NOMO-1 treated with dmso at 0.1 percent for 144 hours (cell line): ENCODE data around the gene CHRNA5.
A peak's percentile ranks its signal among the peaks of the same experiment; 100 is the strongest.
"Not testable (repeated sequence)": the region's sequence is repeated elsewhere in the genome, so short reads cannot be mapped to it uniquely, and the experiment has no call there.

Source experiments
- DNase-seq: peaks from one replicate; lab custom pipeline; 2025; ENCODE audit not compliant: unreplicated experiment; lab: John Stamatoyannopoulos, UW

CHRNA5 gene

DNA sequence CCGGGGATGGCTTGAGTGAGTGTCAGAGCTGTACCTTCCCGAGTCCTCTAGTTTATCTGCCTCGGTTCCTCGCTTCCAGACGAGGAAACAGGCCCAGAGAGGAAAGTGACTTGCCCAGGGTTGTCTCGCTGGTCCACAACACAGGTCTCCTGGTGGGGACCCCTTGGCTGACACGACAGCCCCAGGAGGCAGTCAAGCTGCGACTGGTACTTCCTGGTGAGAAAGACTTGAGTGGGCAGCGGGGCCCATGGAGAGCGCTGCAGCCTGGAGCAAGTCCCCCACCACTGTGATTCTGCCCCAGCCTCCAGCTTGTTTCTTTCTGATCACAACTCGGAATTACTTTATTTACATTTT, 600 bp upstream of the CHRNA5 start:
- no peak for DNase-seq

DNA sequence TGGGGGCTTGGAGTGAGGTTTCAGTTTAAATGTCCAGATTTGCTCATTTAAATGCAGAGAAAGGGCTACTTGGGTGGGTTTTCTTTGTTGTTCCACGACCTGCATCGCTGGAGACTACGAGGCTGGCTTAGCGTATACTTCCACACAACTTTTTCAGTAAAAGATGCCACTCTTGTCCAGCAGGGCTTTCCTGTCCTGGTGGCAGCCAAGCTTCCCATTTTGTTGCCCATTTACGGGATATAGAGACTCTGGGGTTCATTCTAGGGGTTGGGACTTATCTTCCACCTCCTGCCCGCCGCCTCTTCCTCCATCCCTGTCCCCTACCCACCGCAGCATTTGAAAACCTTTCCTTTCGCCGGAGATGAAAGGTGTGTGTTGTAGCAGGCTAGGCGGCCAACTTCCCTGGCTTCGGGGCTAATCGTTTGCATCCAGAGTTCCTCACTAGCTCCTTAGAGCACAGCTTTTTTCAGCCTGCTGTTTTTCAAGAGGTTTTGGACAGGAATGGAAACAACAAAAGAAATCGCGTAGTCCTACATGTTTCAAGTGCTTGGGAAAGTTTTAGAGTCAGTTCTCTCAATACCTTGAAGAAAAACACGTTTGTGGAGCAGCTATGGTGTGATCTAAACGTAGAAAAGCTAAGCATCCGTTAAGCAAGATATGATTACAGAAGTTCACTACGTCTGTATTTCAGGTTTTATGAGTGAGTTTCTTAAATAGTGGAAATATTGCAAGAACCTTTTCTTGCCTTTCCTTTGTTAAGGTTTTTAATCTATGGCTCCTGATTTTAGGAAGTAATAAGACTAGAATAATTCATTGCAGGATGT, 843 bp downstream of the CHRNA5 start:
- DNase-seq, result no peak

DNA sequence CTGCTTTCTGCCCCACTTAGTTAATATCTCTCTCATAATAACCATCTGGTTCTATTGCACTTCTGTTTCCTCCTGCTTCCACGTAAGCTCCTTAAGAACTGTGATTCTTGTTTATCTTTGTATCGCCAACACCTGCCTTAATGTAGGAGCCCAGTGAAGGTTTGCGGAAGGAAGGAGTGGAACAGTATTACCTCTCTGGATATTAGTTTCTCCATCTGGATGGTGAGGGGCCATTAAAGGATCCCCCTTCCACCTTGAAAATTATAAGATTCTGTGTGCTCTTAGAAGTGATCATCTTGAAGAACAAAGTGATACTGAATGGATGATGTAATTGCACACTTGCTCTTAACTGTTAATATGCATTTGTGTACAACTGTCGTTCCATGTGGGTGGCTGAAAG, 2.2 kb downstream of the CHRNA5 start:
- no peak for DNase-seq

DNA sequence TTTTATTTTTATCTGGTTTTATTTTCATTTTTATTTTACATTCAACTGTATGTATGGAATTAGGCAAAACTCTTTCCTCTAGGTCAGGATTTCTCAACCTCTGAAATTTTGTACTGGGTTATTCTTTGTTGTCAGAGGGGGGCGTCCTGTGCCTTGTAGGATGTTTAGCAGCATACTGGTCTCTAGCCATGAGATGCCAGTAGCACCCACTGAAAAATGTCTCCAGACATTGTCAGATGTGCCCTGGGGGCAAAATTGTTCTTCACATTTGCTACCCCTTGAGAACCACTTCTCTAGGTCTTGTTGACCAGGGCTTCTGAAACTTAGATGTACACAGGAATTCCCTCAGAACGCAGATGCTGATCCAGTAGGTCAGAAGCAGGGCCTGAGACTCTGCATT, 5.4 kb downstream of the CHRNA5 start:
- no peak for DNase-seq

DNA sequence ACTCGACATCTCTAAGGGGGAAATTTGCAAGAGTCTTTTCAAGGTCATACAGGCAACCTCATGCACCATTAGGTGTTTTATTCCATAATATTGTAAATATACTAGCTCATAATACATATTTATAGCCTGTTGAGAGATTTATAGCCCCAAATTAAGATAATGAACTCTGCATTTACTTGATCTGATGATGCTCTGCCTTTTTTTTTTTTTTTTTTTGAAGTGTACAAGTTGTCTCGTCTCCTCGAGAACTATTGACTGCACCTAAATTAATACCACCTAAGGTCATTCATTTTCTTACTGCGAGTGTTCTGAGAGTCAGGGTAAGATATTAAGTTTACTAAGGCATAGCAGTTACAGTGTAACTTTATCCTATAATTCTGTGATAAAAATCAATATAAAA, 6.1 kb downstream of the CHRNA5 start:
- DNase-seq, result no peak

DNA sequence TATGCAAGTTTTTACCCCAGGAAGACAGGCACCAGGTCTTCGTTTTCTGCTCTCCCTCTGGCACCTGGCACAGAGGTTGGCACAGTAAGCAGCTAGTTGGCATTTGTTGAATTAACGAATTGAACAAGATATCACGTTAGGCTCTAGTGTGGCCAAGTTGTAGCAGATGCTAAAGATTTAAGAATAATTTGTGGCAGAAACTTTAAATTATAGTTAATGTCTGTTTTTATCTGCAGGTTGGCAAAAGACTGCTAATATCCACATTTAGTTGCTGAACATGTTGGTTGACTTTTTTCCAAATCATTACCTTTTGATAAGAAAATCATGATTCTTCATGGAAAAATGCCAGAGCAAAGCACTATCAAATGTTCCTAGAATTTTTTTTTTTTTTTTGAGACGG, 8.1 kb downstream of the CHRNA5 start:
- no peak for DNase-seq

DNA sequence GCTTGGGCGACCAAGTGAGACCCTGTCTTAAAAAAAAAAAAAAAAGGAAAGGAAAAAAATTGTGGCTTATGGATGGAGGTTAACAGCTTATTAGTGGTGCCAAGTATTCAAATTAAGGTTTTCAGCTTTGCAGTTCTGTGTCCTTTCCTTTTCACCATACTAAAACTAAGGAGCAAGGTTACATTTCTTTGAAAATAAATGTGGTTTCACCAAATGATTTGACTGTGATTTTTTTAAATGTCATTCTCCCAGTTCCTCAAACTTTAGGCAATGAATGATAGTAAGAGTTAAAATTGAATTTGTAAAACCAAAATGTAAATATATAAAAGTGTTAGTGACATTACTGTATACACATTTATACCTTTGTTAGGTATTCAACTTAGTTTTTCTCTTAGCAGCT, 9.6 kb downstream of the CHRNA5 start:
- no peak for DNase-seq

DNA sequence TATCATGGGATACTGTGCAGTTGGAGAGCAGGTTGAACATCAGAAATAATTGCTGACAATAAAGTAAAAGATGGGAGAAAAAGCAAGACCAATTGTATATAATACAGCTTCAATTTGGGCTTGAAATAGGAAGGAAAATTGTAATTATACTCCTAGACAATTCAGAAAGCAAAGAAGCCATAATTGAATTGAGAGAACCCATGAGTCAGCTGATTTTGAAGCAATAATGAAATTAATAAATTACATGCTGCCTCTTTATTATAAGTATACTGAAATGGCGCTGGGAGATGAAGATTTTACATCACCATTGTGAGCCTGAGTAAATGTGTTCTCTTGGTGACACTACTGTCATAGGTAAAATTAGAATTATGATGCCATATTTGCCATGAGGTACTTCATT, 32.3 kb downstream of the CHRNA5 start:
- DNase-seq, result no peak

DNA sequence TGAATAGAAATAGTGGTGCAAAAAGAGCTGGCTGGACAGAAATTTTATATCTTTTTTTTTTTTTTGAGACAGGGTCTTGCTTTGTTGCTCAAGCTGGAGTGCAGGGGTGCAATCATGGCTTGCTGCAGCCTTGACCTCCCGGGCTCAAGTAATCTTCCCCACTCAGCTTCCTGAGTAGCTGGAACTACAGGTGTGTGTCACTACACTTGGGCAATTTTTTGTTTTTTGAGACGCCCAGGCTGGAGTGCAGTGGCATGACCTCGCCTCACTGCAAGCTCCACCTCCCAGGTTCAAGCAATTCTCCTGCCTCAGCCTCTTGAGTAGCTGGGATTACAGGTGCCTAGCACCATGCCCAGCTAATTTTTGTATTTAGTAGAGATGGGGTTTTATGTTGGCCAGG, 33.0 kb downstream of the CHRNA5 start:
- DNase-seq, result no peak

DNA sequence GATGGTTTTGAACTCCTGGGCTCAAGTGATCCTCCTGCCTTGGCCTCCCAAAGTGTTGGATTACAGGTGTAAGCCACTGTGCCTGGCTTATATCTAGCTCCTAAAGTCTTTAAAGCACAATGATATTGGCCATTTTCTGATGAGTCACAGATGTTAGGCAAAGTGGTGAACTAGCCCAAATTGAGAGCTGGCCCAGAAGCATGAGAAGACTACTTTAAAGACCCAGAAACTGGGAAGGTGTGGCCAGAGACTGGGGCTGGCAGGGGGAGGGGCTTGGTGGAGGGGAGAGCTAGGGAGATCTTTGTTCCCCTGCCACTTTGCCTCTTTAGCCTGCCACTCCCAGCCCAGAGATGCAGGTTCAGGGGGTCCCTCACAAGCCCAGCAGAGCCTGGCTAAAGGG, 33.9 kb downstream of the CHRNA5 start:
- DNase-seq, result no peak

DNA sequence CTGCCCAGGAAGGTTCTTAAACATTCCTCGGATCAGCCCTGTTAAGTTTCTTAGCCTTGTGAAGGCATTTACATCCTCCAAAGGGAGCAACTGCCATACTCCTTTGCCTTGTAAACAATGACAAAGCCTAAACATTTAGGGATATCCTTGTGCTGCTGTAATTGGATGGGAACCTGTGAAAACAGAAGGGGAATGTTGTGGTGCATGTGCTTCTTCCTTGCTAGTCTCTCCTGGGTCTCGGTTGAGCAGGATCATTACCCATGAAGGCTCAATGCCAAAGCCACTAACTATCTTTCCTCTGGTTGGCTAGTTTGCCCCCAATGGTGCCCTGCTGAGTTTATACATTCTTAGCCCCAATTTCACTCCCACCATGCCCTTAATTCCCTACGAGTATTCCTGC, 38.1 kb downstream of the CHRNA5 start:
- no peak for DNase-seq

DNA sequence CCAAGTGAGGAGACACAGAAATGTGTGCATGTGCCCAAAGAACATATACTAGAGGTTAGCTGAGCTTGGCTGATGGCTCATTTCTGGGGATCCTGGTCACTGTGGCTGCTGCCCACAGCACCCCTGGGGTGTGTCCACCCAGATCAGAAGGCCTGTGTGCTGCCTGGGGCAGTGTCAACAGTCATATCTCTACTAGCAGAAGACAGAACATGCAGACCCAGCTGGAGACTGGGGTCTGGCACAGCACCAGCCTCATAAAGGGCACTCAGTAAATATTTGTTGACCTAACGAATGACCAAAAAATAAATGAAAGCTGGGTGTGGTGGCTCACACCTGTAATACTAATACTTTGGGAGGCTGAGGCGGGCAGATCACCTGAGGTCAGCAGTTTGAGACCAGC, 39.1 kb downstream of the CHRNA5 start:
- no peak for DNase-seq

DNA sequence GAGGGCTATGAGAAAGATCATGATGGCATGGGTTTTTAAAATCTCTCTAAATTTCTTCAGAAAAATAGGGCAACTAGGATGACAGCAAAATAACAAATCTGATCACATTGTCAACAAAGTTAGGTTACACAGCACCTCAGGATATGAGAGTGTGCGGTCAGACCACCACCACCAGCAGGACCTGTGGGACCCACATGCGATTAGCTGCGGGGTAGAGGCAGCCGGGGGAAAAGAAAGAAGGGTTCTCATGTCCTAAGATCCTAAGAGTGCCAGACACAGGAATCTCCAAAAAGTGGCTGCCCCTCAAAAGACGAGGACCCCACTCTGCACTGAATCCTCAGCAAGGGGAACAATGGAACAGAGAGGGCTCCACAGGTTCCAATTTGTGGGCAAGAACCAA, 39.9 kb downstream of the CHRNA5 start:
- DNase-seq, result no peak

DNA sequence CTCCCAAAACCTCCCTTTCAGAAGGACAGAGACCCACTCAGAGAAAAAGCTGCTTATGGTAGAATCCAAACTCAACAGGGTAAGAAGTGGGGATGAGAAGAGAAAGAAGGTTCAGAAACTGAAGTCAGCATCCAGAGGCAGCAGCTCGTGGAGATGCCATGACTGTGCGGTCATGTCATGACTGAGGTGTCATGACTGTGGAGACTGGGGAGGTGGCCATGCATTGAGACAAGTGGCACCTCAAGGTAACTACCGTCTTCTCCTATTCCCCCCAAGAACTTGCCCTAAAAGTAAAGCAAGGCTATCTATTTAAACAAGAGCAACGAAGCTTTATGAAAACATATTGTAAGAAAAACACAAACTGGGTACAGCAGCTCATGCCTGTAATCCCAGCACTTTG, 40.4 kb downstream of the CHRNA5 start:
- no peak for DNase-seq

DNA sequence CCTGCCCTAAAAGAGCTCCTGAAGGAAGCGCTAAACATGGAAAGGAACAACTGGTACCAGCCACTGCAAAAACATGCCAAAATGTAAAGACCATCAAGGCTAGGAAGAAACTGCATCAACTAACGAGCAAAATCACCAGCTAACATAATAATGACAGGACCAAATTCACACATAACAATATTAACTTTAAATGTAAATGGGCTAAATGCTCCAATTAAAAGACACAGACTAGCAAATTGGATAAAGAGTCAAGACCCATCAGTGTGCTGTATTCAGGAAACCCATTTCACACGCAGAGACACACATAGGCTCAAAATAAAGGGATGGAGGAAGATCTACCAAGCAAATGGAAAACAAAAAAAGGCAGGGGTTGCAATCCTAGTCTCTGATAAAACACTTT, 44.2 kb downstream of the CHRNA5 start:
- not testable (repeated sequence) for DNase-seq

DNA sequence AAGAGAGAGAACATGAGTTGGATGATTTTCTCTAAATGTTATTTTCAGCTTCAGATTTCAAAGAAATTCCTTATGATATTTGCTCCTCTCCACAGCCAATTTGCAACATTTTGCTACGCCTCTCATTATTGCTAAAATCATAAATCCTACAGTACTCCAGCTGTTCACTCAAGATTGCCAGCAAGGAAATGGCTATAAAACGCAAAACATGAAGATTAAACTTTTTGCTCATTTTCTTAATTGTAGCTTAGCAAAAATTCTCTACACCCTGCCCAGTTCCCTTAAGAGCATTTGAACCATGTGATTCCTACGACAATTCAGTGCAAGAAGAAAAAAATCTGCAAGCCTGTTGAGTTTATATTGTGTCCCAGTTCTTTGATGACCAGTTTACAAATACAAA, 48.7 kb downstream of the CHRNA5 start:
- no peak for DNase-seq

DNA sequence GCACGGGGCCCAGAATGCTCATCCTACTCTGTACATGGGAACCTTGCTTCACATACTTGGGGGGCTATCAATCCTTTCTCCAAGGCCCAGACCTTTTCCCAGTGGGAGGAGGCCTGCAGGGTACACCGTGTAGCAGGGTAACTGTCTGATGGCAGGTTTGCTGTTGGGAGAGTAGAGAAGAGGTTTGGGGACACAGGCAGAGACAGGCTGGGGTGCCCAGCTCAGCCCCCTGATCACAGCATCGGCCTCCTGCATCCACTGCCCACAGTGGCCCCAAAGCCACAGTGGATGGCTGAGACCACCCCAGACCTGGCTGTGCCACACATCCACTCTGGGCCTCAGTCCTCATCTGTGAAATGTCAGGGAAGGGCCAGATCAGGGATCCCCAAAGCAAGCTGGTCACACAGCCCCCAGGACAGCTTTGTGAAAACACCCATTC, 49.9 kb downstream of the CHRNA5 start:
- no peak for DNase-seq

DNA sequence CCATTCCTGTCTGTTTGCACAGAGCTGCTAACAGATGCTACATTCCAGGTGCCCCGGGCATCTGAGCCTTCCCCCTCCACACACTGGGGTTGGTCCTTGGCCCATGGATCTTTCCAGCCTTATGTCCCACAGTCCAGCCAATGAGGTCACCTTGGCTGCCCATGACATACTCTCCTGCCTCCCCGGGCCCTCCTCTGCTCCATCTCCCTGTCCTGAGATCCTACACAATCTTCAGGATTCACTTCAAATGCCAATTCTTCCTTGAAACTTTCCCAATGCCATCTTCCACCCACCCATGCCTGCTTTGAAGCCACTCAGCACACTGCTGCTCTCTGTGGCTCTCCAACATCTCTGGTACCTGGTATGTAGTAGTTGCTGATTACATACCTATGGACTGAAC, 51.2 kb downstream of the CHRNA5 start:
- DNase-seq, result no peak

DNA sequence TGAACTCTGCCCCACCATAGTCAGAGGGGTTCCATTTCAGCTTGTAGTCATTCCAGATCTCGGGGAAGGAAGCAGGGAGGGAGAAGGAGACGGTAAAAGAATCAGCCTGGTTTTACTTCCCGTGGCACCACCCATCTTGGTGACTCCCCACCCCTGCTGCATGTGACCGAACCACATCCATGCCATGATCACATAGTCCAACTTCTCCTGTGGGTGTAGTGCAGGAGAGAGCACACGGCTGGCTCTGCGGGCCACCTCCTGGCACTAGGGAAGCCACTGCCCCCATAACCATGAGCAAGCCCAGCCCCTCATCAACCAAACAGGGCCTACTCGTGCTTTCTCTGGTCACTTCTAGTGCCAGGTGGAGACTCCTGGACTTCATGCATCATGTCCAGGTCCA, 51.8 kb downstream of the CHRNA5 start:
- DNase-seq, result no peak

DNA sequence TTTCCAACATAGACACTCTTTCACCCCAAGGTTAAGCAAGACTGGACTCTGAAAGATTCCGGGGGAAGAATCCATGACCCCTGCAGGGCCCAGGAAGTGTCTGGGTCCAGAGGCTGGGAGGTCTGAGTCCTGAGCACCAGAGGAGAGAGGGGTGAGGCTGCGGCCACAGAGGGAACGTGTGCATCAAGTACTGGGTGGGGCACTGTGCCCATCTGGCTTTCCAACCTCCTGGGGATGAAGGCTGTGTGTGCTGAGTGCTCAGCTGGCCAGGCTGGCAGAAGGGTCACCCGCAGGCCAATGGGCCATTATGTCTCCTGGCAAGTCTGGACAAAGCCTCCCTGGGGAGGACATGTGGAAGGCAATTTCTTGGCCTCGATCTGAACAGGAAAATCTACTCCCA, 52.2 kb downstream of the CHRNA5 start:
- no peak for DNase-seq

DNA sequence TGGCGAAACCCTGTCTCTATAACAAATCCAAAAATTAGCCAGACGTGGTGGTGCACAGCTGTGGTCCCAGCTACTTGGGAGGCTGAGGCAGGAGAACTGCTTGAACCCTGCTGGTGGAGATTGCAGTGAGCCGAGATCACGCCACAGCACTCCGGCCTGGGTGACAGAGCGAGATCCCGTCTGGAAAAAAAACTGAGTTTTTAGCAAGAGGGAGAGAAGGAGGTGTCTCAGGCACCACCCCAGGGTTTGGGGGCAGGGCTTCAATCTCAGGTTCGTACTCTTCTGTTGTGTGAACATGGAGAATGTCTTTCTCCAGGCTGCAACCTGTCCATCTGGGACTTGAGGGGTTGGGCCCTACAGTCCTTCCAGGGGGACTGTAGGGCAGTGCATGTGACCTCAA, 52.7 kb downstream of the CHRNA5 start:
- DNase-seq, result no peak

DNA sequence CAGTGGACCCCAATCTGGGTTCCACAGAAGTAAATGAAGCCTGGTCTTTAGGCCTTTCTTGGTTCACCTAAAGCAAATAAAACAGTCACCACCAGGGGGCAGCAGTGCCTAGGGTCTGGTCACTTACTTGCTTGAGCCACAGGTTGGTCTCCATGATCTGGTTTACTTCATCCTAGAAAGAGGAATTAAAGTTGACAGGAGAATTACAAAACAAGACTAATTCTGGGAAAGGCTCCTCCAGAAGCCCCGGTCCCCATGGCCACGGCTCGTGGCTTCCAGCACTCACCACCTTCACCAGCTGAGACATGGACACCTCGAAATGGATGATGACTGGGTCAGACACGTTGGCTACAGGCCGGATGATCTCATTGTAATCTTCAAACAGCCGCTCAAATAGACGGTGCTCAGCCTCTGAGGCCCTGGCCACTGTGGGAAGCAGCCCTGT, 53.2 kb downstream of the CHRNA5 start:
- DNase-seq, result peak; percentile 38
